ENCODE measurements around the gene CHST7. TPM values are rescaled to one million over a fixed set of nuclear protein-coding genes. Genes with fewer than 3 reads are reported as not detected.

CHST7 gene
- total and polyA plus RNA-seq, 2 of the 8 experiments (the other 6 are each of a cell fraction or from before 2014, with no cell fraction given) = 7.9 to 14.1 TPM

DNA sequence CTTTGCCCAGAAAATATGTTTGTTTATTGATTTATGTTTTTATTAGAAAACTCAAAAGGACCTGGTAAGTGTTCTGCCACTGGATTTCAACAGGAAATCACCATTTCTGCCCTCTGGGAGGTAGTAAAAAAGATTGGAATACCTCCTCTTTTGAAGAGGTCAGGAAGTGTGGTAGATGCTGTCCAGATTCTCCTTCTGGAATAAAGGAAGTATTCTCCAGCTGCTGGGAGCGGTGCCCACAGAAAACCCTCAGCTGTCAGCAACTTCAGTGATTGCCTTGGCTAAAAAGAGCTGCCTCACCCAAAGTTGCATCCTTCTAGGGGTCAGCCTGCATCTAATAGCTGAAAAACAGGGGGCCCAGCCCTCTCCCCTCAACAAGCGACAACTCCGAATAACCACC is 14.5 kb upstream of the CHST7 start (continued):
- TF ChIP-seq, protein P1, sequence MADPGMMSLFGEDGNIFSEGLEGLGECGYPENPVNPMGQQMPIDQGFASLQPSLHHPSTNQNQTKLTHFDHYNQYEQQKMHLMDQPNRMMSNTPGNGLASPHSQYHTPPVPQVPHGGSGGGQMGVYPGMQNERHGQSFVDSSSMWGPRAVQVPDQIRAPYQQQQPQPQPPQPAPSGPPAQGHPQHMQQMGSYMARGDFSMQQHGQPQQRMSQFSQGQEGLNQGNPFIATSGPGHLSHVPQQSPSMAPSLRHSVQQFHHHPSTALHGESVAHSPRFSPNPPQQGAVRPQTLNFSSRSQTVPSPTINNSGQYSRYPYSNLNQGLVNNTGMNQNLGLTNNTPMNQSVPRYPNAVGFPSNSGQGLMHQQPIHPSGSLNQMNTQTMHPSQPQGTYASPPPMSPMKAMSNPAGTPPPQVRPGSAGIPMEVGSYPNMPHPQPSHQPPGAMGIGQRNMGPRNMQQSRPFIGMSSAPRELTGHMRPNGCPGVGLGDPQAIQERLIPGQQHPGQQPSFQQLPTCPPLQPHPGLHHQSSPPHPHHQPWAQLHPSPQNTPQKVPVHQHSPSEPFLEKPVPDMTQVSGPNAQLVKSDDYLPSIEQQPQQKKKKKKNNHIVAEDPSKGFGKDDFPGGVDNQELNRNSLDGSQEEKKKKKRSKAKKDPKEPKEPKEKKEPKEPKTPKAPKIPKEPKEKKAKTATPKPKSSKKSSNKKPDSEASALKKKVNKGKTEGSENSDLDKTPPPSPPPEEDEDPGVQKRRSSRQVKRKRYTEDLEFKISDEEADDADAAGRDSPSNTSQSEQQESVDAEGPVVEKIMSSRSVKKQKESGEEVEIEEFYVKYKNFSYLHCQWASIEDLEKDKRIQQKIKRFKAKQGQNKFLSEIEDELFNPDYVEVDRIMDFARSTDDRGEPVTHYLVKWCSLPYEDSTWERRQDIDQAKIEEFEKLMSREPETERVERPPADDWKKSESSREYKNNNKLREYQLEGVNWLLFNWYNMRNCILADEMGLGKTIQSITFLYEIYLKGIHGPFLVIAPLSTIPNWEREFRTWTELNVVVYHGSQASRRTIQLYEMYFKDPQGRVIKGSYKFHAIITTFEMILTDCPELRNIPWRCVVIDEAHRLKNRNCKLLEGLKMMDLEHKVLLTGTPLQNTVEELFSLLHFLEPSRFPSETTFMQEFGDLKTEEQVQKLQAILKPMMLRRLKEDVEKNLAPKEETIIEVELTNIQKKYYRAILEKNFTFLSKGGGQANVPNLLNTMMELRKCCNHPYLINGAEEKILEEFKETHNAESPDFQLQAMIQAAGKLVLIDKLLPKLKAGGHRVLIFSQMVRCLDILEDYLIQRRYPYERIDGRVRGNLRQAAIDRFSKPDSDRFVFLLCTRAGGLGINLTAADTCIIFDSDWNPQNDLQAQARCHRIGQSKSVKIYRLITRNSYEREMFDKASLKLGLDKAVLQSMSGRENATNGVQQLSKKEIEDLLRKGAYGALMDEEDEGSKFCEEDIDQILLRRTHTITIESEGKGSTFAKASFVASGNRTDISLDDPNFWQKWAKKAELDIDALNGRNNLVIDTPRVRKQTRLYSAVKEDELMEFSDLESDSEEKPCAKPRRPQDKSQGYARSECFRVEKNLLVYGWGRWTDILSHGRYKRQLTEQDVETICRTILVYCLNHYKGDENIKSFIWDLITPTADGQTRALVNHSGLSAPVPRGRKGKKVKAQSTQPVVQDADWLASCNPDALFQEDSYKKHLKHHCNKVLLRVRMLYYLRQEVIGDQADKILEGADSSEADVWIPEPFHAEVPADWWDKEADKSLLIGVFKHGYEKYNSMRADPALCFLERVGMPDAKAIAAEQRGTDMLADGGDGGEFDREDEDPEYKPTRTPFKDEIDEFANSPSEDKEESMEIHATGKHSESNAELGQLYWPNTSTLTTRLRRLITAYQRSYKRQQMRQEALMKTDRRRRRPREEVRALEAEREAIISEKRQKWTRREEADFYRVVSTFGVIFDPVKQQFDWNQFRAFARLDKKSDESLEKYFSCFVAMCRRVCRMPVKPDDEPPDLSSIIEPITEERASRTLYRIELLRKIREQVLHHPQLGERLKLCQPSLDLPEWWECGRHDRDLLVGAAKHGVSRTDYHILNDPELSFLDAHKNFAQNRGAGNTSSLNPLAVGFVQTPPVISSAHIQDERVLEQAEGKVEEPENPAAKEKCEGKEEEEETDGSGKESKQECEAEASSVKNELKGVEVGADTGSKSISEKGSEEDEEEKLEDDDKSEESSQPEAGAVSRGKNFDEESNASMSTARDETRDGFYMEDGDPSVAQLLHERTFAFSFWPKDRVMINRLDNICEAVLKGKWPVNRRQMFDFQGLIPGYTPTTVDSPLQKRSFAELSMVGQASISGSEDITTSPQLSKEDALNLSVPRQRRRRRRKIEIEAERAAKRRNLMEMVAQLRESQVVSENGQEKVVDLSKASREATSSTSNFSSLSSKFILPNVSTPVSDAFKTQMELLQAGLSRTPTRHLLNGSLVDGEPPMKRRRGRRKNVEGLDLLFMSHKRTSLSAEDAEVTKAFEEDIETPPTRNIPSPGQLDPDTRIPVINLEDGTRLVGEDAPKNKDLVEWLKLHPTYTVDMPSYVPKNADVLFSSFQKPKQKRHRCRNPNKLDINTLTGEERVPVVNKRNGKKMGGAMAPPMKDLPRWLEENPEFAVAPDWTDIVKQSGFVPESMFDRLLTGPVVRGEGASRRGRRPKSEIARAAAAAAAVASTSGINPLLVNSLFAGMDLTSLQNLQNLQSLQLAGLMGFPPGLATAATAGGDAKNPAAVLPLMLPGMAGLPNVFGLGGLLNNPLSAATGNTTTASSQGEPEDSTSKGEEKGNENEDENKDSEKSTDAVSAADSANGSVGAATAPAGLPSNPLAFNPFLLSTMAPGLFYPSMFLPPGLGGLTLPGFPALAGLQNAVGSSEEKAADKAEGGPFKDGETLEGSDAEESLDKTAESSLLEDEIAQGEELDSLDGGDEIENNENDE (IDR thresholded peaks at IDR 0.05; ENCODE audit: insufficient replicate concordance, low read length) = no peak
- TF ChIP-seq SAP30 (IDR thresholded peaks at IDR 0.05; ENCODE audit: insufficient read depth, insufficient replicate concordance, low read length) (no peak), CEBPB (IDR thresholded peaks at IDR 0.05; ENCODE audit: low read depth, low read length) (no peak), JUN (IDR thresholded peaks at IDR 0.05; ENCODE audit: low read depth, low read length) (no peak), BACH1 (IDR thresholded peaks at IDR 0.05; ENCODE audit: low read length) (no peak), GABPA (IDR thresholded peaks at IDR 0.05; ENCODE audit: borderline replicate concordance, insufficient read depth, low read length) (no peak), POU5F1 (IDR thresholded peaks at IDR 0.05; ENCODE audit: low read depth, low read length) (no peak), YY1 (IDR thresholded peaks at IDR 0.05; ENCODE audit: low read depth, low read length) (no peak), GTF2F1 (IDR thresholded peaks at IDR 0.05; ENCODE audit: borderline replicate concordance, low read depth, low read length) (no peak), CBX8 (IDR thresholded peaks at IDR 0.05; ENCODE audit: borderline replicate concordance, low read depth, low read length) (no peak), BRCA1 (IDR thresholded peaks at IDR 0.05; ENCODE audit: low read depth, low read length) (no peak), NRF1 (IDR thresholded peaks at IDR 0.05; ENCODE audit: low read depth, low read length) (no peak), ZNF274 (IDR thresholded peaks at IDR 0.05; ENCODE audit: borderline replicate concordance, extremely low read depth, low read length) (no peak)

All from H1 (cell line).